Ovary (tissue), 9 donors: ENCODE data around the gene LIN7B. TPM values are rescaled to one million over a fixed set of nuclear protein-coding genes. Genes with fewer than 3 reads are reported as not detected.

Source experiments
- DNase-seq, 5 donors: peaks; one replicate each; pipeline ENCODE4 v3.0.0-alpha.2; 2019 to 2020
- H3K27ac ChIP-seq, 2 donors: fragments of 200-600 bp; one replicate each; pipeline versions ENCODE4 v1.5.1 to v1.8.0; 2019 to 2022
- H3K27me3 ChIP-seq: fragments of 200-600 bp; one replicate; pipeline ENCODE4 v1.8.0; 2022
- H3K36me3 ChIP-seq: fragments of 200-600 bp; sonication (generic); one replicate; pipeline ENCODE4 v1.5.1; 2019
- H3K4me1 ChIP-seq: one replicate; pipeline ENCODE4 v1.8.1; 2013; ENCODE audit warnings: mild to moderate bottlenecking, moderate library complexity; ENCODE audit not compliant: insufficient read depth
- H3K4me3 ChIP-seq: fragments of 200-600 bp; sonication (generic); one replicate; pipeline ENCODE4 v1.5.1; 2017
- H3K9me3 ChIP-seq, 2 donors: fragments of 200-600 bp in 1 of 2; sonication (generic) in 1 of 2; one replicate each; pipeline versions ENCODE4 v1.5.1 to v1.8.1; 2013 to 2019; ENCODE audit warnings: mild to moderate bottlenecking in 1 of 2, moderate library complexity in 1 of 2
- CTCF ChIP-seq, 3 donors: fragments of 450-650 bp in 2 of 3; fragments of 200-600 bp in 1 of 3; IDR thresholded peaks; one replicate each; pipeline versions ENCODE4 v1.5.1 to v1.8.0; 2016 to 2022; ENCODE audit warnings: antibody characterized with exemption in 3 of 3, mild to moderate bottlenecking in 1 of 3
- EP300 ChIP-seq: sonication (generic); formaldehyde crosslinking; IDR thresholded peaks from one replicate; pipeline ENCODE4 v1.6.1; 2017; ENCODE audit warnings: antibody characterized with exemption
- POLR2A ChIP-seq: fragments of 450-650 bp; IDR thresholded peaks from one replicate; pipeline ENCODE4 v1.6.1; 2017; ENCODE audit warnings: antibody characterized with exemption, mild to moderate bottlenecking, moderate library complexity
- WGBS, 3 donors: extraction: QIAGEN DNeasy Blood & Tissue Kit in 1 of 3; methylation state at CpG; one replicate each; pipeline versions ENCODE4 v1.1.5 to v1.1.7; 2013 to 2017; 5-methylcytosine and 5-hydroxymethylcytosine counted together
- intact Hi-C, 4 donors: fragments of 100-400 bp; cut with DNase I; formaldehyde crosslinking; loops; one replicate each; pipeline versions ENCODE4 v1.11.0 to v1.15.1; 2022 to 2023
- polyA plus RNA-seq, 2 donors: library from polyadenylated mRNA; stranded (reverse); fragments of 200-250 nt in 1 of 2; fragments of 350-450 nt in 1 of 2; fragmentation: Illumina TruSeq in 1 of 2; extraction: RNeasy Lipid Tissue Mini Kit (QIAGEN cat#74804) in 1 of 2; gene quantifications; one replicate each; pipeline ENCODE4 v1.2.3, GENCODE V29; 2013 to 2014
- total RNA-seq, 7 donors: library from RNA; depleted of rRNA in 2 of 7; stranded (reverse); fragments of >200 nt in 2 of 7; fragmentation: NEBNext Ultra II Directional in 3 of 7; extraction: Animal tissue kit (Norgen Biotek cat#: 25700) in 3 of 7; gene quantifications; one replicate each; pipeline versions ENCODE4 v1.1.0 to v1.2.4, GENCODE V29; 2016 to 2023
- donor health status: DM: no; HTN: no; CAD: no; lungs with moderate emphysema.
- donor health status: DM: no; HTN: no; CAD: no.
- donor health status: Bipolar disorder and iron deficiency.
- donor health status: DM: yes; HTN: yes; CAD: no.
- donor health status: DM: no; HTN: no; CAD: no.
- donor health status: DM: yes; HTN: yes; CAD: no.

The LIN7B gene
- total and polyA plus RNA-seq, 9 donors: 0.82 to 9.8 (median 8.5) TPM

GRCh38 chr19:49101160-49101559 lies 13.0 kb upstream of the LIN7B start:
- H3K36me3 ChIP-seq: no peaks in the 10 kb centered on the region
- H3K4me3 ChIP-seq: no peak overlapping the region
- no peaks in the 10 kb centered on the region for H3K9me3 ChIP-seq
- H3K4me1 ChIP-seq: no peaks in the 10 kb centered on the region
- 78 to 81% (median 80%) methylated on average over 12 of the region's 12 CpGs for WGBS, 3 donors
- no peak overlapping the region for H3K27ac ChIP-seq
- no peaks in the 10 kb centered on the region for H3K27me3 ChIP-seq
- no peak for DNase-seq
- no peak for TF ChIP-seq CTCF (IDR thresholded peaks at IDR 0.05)
- TF ChIP-seq EP300: no peak
- no peak for TF ChIP-seq POLR2A
- intact Hi-C loops: loop anchor here in 1 of 4 donors (5.0 kb wide), 1 partner anchor 46 kb away; no protein-coding TSS in a partner anchor

GRCh38 chr19:49102303-49102702 lies 11.9 kb upstream of the LIN7B start:
- intact Hi-C loops: loop anchor here in 1 of 4 donors (5.0 kb wide), 1 partner anchor 45 kb away; no protein-coding TSS in a partner anchor
- Histone ChIP-seq H3K27me3 (no peaks in the 10 kb centered on the region), H3K36me3 (no peaks in the 10 kb centered on the region), H3K9me3 (no peaks in the 10 kb centered on the region), H3K27ac (no peak overlapping the region), H3K4me1 (no peaks in the 10 kb centered on the region), H3K4me3 (no peak overlapping the region)
- DNase-seq: no peak
- WGBS, 3 donors: 79 to 83% (median 81%) methylated on average over 12 of the region's 12 CpGs
- no peak for TF ChIP-seq EP300
- no peak for TF ChIP-seq CTCF (IDR thresholded peaks at IDR 0.05)
- TF ChIP-seq POLR2A: no peak

GRCh38 chr19:49103331-49104085 lies 10.7 kb upstream of the LIN7B start:
- Histone ChIP-seq H3K27ac (no peak overlapping the region), H3K9me3 (no peaks in the 10 kb centered on the region), H3K4me3 (no peak overlapping the region), H3K4me1 (no peaks in the 10 kb centered on the region), H3K36me3 (no peaks in the 10 kb centered on the region), H3K27me3 (no peaks in the 10 kb centered on the region)
- intact Hi-C loops: loop anchor here in 1 of 4 donors (5.0 kb wide), 1 partner anchor 44 kb away; no protein-coding TSS in a partner anchor
- 75 to 78% (median 76%) methylated on average over 33 of the region's 33 CpGs for WGBS, 3 donors
- DNase-seq: no peak
- TF ChIP-seq POLR2A (no peak), EP300 (no peak), CTCF (IDR thresholded peaks at IDR 0.05) (no peak)

DNA sequence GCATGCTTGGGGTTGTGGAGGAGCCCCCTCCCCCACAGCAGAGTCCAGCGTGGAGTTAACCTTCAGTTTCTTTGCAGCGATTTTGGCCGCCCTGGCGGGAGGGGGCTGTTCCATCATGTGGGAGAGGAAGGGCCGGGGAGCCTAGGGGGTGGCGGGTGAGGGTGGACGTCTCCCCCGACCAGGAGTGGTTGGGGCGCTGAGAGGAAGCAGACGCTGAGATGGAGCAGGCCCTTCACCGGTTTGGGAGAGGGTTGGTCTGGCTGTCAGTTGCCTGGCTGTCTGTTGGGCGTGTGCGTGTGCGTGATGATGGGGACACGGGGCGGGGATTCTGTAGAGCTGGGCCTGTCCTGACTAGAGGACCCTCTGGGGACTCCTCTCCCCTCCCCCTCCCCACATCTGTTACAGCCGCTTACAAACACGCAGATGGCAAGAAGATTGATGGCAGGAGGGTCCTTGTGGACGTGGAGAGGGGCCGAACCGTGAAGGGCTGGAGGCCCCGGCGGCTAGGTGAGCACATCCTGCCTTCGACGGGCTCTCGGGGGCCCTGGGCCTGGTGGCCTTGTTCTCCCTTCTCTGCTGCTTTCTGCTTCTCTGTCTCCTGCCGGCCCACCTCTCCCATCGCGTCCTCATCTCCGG lies 9.8 kb upstream of the LIN7B start:
- H3K4me1 ChIP-seq: no peaks in the 10 kb centered on the region
- 69 to 73% (median 72%) methylated on average over 30 of the region's 30 CpGs for WGBS, 3 donors
- H3K27ac ChIP-seq: no peak overlapping the region
- TF ChIP-seq POLR2A (no peak), EP300 (no peak), CTCF (IDR thresholded peaks at IDR 0.05) (no peak)
- no peak for DNase-seq
- no peaks in the 10 kb centered on the region for H3K27me3 ChIP-seq
- H3K36me3 ChIP-seq: no peaks in the 10 kb centered on the region
- H3K9me3 ChIP-seq: no peaks in the 10 kb centered on the region
- H3K4me3 ChIP-seq: no peak overlapping the region
- intact Hi-C loops: loop anchor here in 1 of 4 donors (5.0 kb wide), 1 partner anchor 43 kb away; no protein-coding TSS in a partner anchor
